SJCRH30 (cell line): ENCODE results near the gene PLEK2. TPM values are rescaled to one million over a fixed set of nuclear protein-coding genes. Genes with fewer than 3 reads are reported as not detected.

Source experiments
- DNase-seq, 2 experiments: peaks; one replicate each; pipeline ENCODE4 v3.0.0-alpha.2; 2015 to 2020
- H3K27ac ChIP-seq: fragments of 250-450 bp; sonication (Bioruptor Pico); 2 replicates; pipeline ENCODE4 v1.5.1; 2020; ENCODE audit warnings: mild to moderate bottlenecking, moderate library complexity
- H3K27me3 ChIP-seq: fragments of 250-450 bp; sonication (Bioruptor Pico); 2 replicates; pipeline ENCODE4 v1.5.1; 2020; ENCODE audit warnings: mild to moderate bottlenecking, moderate library complexity
- H3K36me3 ChIP-seq: fragments of 250-450 bp; sonication (Bioruptor Pico); 2 replicates; pipeline ENCODE4 v1.5.1; 2020; ENCODE audit warnings: mild to moderate bottlenecking, moderate library complexity
- H3K4me1 ChIP-seq: fragments of 250-450 bp; sonication (Bioruptor Pico); 2 replicates; pipeline ENCODE4 v1.5.1; 2020; ENCODE audit warnings: mild to moderate bottlenecking, moderate library complexity
- H3K4me3 ChIP-seq: fragments of 250-450 bp; sonication (Bioruptor Pico); 2 replicates; pipeline ENCODE4 v1.5.1; 2020; ENCODE audit warnings: mild to moderate bottlenecking, moderate library complexity
- H3K9me3 ChIP-seq: fragments of 250-450 bp; sonication (Bioruptor Pico); replicated peaks from 2 replicates; pipeline ENCODE4 v1.5.1; 2020; ENCODE audit warnings: mild to moderate bottlenecking, moderate library complexity
- total RNA-seq: library from RNA; depleted of rRNA; stranded (reverse); fragments of >200 nt; shearing (Covaris generic); gene quantifications from 2 replicates; pipeline ENCODE4 v1.2.3, GENCODE V29; 2014

The PLEK2 gene
- total RNA-seq, 1 experiment from 2014 or later, result not detected

DNA sequence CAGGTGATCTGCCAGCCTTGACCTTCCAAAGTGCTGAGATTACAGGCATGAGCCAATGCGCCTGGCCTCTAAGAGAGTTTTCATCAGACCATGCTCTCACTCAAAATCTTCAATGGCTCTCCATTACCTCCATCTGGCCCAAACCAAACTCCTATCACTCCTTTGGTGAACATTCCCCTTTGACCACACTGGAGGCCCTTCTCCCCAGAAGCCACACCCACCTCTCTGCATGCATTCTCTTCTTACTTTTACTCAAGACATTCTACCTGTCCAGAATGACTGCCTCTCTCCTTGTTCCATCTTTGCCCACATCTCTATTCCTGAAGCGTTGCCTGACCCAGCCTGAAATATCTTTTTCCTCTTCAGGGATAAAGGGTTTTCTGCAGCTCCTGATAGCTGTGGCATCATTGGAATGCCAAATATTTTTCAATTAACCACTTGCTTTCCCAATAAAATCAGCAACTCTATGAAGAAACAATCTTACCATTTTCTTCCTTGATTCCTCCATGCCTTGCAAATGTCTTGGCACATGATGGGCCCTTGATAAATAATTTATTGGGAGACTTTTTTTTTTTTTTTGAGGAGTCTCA lies 15.5 kb downstream of the PLEK2 start:
- H3K4me3 ChIP-seq, result no peak overlapping the region
- no peak overlapping the region for H3K27ac ChIP-seq
- no peaks in the 10 kb centered on the region for H3K9me3 ChIP-seq
- peaks cover 3% of the 10 kb centered on the region; the same call in 1 of the 2 replicates for H3K4me1 ChIP-seq
- H3K27me3 ChIP-seq, result no peaks in the 10 kb centered on the region
- DNase-seq, result no peak
- H3K36me3 ChIP-seq, result no peaks in the 10 kb centered on the region

DNA sequence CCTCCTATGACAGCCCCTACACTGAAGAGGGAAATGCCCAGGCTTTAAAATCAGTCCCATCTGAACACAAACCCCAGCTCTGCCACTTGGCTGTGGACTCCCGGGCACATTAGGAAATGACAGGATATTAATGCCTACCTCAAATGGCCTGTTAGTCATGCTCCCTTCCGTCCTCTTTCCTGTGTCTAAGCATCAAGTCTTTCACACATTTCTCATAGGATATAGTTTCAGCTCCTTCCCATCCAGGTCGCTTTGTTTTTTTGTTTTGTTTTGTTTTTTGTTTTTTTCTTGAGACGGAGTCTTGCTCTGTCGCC lies 16.1 kb downstream of the PLEK2 start:
- peaks cover 3% of the 10 kb centered on the region; the same call in 1 of the 2 replicates for H3K4me1 ChIP-seq
- no peak for DNase-seq
- H3K9me3 ChIP-seq, result no peaks in the 10 kb centered on the region
- H3K4me3 ChIP-seq, result no peak overlapping the region
- H3K27ac ChIP-seq, result no peak overlapping the region
- no peaks in the 10 kb centered on the region for H3K36me3 ChIP-seq
- H3K27me3 ChIP-seq, result no peaks in the 10 kb centered on the region

GRCh38 chr14:67395086-67395875 lies 16.7 kb downstream of the PLEK2 start:
- Histone ChIP-seq H3K9me3 (no peaks in the 10 kb centered on the region), H3K27ac (no peak overlapping the region), H3K36me3 (no peaks in the 10 kb centered on the region), H3K27me3 (no peaks in the 10 kb centered on the region), H3K4me1 (peaks cover 3% of the 10 kb centered on the region; the same call in 1 of the 2 replicates), H3K4me3 (no peak overlapping the region)
- DNase-seq, result peak; percentile 24 to 35

- H3K4me1 ChIP-seq, result peaks cover 3% of the 10 kb centered on the region; the same call in 1 of the 2 replicates
- no peak for DNase-seq
- H3K4me3 ChIP-seq, result no peak overlapping the region
- no peak overlapping the region for H3K27ac ChIP-seq
- H3K9me3 ChIP-seq, result no peaks in the 10 kb centered on the region
- no peaks in the 10 kb centered on the region for H3K27me3 ChIP-seq
- H3K36me3 ChIP-seq, result no peaks in the 10 kb centered on the region
Measured at GRCh38 chr14:67393689-67394088, 18.3 kb downstream of the PLEK2 start.

- Histone ChIP-seq H3K27me3 (no peaks in the 10 kb centered on the region), H3K4me3 (no peak overlapping the region), H3K9me3 (no peaks in the 10 kb centered on the region), H3K4me1 (peaks cover 3% of the 10 kb centered on the region; the same call in 1 of the 2 replicates), H3K36me3 (no peaks in the 10 kb centered on the region), H3K27ac (no peak overlapping the region)
- DNase-seq, result no peak
Measured at GRCh38 chr14:67392800-67393199, 19.2 kb downstream of the PLEK2 start.

GRCh38 chr14:67392123-67392522 lies 19.8 kb downstream of the PLEK2 start:
- no peak overlapping the region for H3K4me3 ChIP-seq
- no peak for DNase-seq

GRCh38 chr14:67391268-67391667 lies 20.7 kb downstream of the PLEK2 start:
- DNase-seq, result no peak
- Histone ChIP-seq H3K27ac (no peak overlapping the region), H3K4me1 (no peaks in the 10 kb centered on the region; the same call in 1 of the 2 replicates), H3K4me3 (no peak overlapping the region), H3K36me3 (peaks cover 5% of the 10 kb centered on the region), H3K9me3 (no peaks in the 10 kb centered on the region), H3K27me3 (no peaks in the 10 kb centered on the region)

More at GRCh38 chr14:67392123-67392522, 19.8 kb downstream of the PLEK2 start:
- no peak overlapping the region for H3K27ac ChIP-seq
- no peaks in the 10 kb centered on the region for H3K36me3 ChIP-seq
- no peaks in the 10 kb centered on the region for H3K27me3 ChIP-seq
- H3K4me1 ChIP-seq, result peaks cover 3% of the 10 kb centered on the region; the same call in 1 of the 2 replicates
- H3K9me3 ChIP-seq, result no peaks in the 10 kb centered on the region

DNA sequence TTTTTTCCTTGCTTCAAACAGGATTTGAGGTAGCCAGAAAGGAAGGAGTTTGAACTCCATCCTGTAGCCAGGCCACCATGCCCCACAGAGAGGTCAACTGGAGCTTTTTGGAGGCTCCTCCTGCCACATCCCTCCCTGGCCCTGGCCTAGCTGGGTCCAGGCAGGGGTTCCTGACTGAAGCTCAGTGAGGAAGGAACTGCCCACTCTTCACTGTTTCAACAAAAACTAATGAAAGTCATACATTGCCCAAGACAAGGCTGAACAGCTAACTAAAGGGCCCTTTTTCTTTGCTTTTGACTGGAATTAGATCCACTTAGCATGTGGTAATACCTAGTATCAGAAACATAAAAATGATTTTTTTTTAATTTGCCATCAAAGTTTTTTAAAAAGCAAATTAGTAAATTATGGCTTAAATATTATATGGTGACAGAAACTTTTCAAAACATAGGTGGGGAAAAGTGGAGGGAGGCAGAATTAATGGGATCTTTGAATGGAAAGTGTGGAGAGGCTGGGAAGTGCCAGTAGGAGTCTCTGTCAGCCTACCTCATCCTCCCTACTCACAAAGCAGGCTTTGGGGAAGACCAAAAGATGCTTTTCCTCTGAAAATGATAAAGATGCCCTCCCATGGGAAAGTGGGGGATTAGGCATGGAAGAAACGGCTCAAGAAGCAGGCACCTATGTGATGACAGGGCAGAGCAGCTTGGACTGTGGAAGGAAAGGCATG lies 22.0 kb downstream of the PLEK2 start:
- H3K36me3 ChIP-seq, result peaks cover 14% of the 10 kb centered on the region
- H3K27me3 ChIP-seq, result no peaks in the 10 kb centered on the region
- DNase-seq, result no peak
- H3K27ac ChIP-seq, result no peak overlapping the region
- H3K4me3 ChIP-seq, result no peak overlapping the region
- no peaks in the 10 kb centered on the region for H3K4me1 ChIP-seq
- H3K9me3 ChIP-seq, result no peaks in the 10 kb centered on the region

DNA sequence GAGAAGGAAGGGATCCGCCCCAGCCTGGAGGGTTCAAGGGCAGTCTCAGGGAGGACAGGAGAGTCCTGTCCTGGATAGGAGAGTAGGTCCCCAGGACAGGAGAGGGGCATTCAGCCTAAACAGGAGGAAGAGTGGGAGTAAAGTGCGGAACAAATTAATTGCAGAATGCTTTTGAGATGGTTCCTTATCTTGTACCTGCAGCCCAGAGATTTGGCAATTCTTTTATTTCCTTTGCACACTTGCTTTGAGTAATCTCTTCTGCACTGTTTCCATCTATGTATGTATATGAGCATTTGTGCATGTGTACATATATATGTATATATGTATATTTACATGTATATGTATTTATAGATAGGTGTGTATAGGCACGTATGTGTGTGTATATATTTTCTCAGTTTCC lies 22.7 kb downstream of the PLEK2 start:
- DNase-seq, result no peak
- Histone ChIP-seq H3K4me3 (no peak overlapping the region), H3K9me3 (no peaks in the 10 kb centered on the region), H3K27ac (no peak overlapping the region), H3K27me3 (no peaks in the 10 kb centered on the region), H3K36me3 (peaks cover 21% of the 10 kb centered on the region), H3K4me1 (no peaks in the 10 kb centered on the region)

- Histone ChIP-seq H3K36me3 (peaks cover 41% of the 10 kb centered on the region), H3K27ac (no peak overlapping the region), H3K27me3 (no peaks in the 10 kb centered on the region), H3K9me3 (no peaks in the 10 kb centered on the region), H3K4me1 (no peaks in the 10 kb centered on the region), H3K4me3 (no peak overlapping the region)
- no peak for DNase-seq
Measured at GRCh38 chr14:67387195-67387594, 24.8 kb downstream of the PLEK2 start.

GRCh38 chr14:67385618-67386017 lies 26.3 kb downstream of the PLEK2 start:
- Histone ChIP-seq H3K27ac (no peak overlapping the region), H3K27me3 (no peaks in the 10 kb centered on the region), H3K4me1 (no peaks in the 10 kb centered on the region), H3K9me3 (no peaks in the 10 kb centered on the region), H3K36me3 (peaks cover 56% of the 10 kb centered on the region), H3K4me3 (no peak overlapping the region)
- DNase-seq, result no peak

- H3K4me1 ChIP-seq, result no peaks in the 10 kb centered on the region
- DNase-seq, result no peak
- no peak overlapping the region for H3K4me3 ChIP-seq
- H3K9me3 ChIP-seq, result no peaks in the 10 kb centered on the region
- no peaks in the 10 kb centered on the region for H3K27me3 ChIP-seq
- peaks cover 60% of the 10 kb centered on the region for H3K36me3 ChIP-seq
- H3K27ac ChIP-seq, result no peak overlapping the region
Measured at GRCh38 chr14:67385120-67385519, 26.8 kb downstream of the PLEK2 start.

GRCh38 chr14:67377916-67378315 lies 34.0 kb downstream of the PLEK2 start:
- Histone ChIP-seq H3K9me3 (no peaks in the 10 kb centered on the region), H3K4me3 (no peak overlapping the region), H3K27me3 (no peaks in the 10 kb centered on the region), H3K27ac (no peak overlapping the region), H3K36me3 (peaks cover 75% of the 10 kb centered on the region), H3K4me1 (no peaks in the 10 kb centered on the region)
- DNase-seq, result no peak

DNA sequence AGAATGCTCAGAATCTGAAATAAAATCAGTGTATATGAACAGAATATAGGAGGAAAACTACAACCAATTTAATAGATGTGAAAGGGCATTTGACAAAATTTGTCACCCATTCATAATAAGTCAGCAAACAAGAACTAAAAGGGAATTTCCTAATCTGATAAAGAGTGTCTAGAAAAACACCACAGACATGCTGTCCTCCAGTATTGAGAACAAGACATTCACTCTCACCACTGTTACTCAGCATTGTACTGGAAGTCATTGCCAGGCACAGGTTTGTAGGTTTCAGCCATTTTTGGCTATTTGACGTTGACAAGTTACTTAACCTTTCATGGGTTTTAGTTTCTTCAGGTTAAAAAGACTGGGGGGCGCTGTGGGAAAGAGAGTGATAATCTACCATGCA lies 38.6 kb downstream of the PLEK2 start:
- H3K36me3 ChIP-seq, result peaks cover 80% of the 10 kb centered on the region
- no peaks in the 10 kb centered on the region for H3K4me1 ChIP-seq
- H3K27me3 ChIP-seq, result no peaks in the 10 kb centered on the region
- DNase-seq, result no peak
- H3K9me3 ChIP-seq, result no peaks in the 10 kb centered on the region
- no peak overlapping the region for H3K4me3 ChIP-seq
- no peak overlapping the region for H3K27ac ChIP-seq

DNA sequence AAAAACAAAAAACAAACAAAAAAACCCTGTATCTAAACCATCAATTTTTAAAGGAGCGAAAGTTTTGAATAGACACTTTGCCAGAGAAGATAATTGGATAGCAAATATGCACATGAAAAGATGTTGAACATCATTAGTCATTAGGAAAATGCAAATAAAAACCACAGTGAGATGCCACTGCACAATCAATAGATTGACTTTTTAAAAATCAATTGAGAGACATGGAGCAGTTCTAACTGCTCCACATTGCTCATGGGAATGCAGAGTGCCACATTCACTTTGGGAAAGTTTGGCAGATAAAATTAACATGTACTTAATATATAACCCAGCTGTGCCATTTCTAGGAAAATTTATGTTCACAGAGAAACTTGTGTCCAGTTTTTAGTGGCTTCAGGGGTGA lies 39.1 kb downstream of the PLEK2 start:
- Histone ChIP-seq H3K27ac (no peak overlapping the region), H3K4me1 (no peaks in the 10 kb centered on the region), H3K27me3 (no peaks in the 10 kb centered on the region), H3K4me3 (no peak overlapping the region), H3K36me3 (peaks cover 84% of the 10 kb centered on the region), H3K9me3 (no peaks in the 10 kb centered on the region)
- DNase-seq, result no peak
